ENCODE measurements around the gene NR4A3. TPM values are rescaled to one million over a fixed set of nuclear protein-coding genes. Genes with fewer than 3 reads are reported as not detected.

NR4A3 gene
- total RNA-seq, 4 donors from 2014 or later, result 0.54 to 2.5 (median 1.0) TPM; not detected in 1

DNA sequence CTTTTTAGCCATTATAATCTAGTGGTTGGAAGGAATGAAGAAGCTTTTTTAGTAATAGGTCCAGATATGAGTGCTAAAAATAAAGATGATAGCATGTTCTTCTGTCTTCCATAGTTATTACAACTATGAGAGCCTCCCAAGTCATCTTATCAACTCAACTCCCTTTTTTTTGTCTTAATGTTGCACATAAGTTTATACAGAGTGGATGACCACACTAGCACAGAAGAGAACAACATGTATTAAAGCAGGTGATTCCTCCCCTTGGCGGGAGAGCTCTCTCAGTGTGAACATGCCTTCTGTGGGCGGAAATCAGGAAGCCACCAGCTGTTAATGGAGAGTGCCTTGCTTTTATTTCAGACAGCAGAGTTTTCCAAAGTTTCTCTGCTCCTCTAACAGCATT lies 44.7 kb downstream of the NR4A3 start:
- Histone ChIP-seq H3K4me1 (no peaks in the 10 kb centered on the region), H3K4me3 (no peak overlapping the region), H3K27ac (no peak overlapping the region), H3K36me3 (no peaks in the 10 kb centered on the region), H3K9me3 (no peaks in the 10 kb centered on the region), H3K27me3 (no peaks in the 10 kb centered on the region)
- TF ChIP-seq, protein P1, sequence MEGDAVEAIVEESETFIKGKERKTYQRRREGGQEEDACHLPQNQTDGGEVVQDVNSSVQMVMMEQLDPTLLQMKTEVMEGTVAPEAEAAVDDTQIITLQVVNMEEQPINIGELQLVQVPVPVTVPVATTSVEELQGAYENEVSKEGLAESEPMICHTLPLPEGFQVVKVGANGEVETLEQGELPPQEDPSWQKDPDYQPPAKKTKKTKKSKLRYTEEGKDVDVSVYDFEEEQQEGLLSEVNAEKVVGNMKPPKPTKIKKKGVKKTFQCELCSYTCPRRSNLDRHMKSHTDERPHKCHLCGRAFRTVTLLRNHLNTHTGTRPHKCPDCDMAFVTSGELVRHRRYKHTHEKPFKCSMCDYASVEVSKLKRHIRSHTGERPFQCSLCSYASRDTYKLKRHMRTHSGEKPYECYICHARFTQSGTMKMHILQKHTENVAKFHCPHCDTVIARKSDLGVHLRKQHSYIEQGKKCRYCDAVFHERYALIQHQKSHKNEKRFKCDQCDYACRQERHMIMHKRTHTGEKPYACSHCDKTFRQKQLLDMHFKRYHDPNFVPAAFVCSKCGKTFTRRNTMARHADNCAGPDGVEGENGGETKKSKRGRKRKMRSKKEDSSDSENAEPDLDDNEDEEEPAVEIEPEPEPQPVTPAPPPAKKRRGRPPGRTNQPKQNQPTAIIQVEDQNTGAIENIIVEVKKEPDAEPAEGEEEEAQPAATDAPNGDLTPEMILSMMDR (IDR thresholded peaks at IDR 0.05), result no peak
- TF ChIP-seq POLR2A (IDR thresholded peaks at IDR 0.05), result no peak
- DNase-seq, result no peak

GRCh38 chr9:99867536-99867935 lies 45.9 kb downstream of the NR4A3 start:
- Histone ChIP-seq H3K36me3 (no peaks in the 10 kb centered on the region), H3K9me3 (no peaks in the 10 kb centered on the region), H3K27me3 (no peaks in the 10 kb centered on the region), H3K4me1 (no peaks in the 10 kb centered on the region), H3K27ac (no peak overlapping the region), H3K4me3 (no peak overlapping the region)
- DNase-seq, result no peak
- TF ChIP-seq, protein P1 (IDR thresholded peaks at IDR 0.05), result no peak
- no peak for TF ChIP-seq POLR2A (IDR thresholded peaks at IDR 0.05)

DNA sequence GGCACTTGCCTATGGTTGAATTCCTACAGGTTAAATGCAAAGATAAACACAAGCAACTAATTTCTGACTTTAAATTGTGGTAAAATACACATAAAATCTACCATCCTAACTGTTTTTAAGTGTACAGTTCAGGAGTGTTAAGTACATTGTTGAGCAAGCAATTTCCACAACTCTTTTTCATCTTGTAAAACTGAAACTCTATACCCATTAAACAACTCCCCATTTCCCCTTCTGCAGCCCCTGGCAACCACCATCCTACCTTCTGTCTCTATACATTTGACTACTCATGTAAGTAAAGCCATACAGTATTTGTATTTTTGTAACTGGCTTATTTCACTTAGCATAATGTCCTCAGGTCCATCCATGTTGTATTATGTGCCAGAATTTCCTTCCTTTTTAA lies 46.3 kb downstream of the NR4A3 start:
- no peak for DNase-seq
- no peaks in the 10 kb centered on the region for H3K36me3 ChIP-seq
- H3K27ac ChIP-seq, result no peak overlapping the region
- H3K27me3 ChIP-seq, result no peaks in the 10 kb centered on the region
- H3K9me3 ChIP-seq, result no peaks in the 10 kb centered on the region
- no peaks in the 10 kb centered on the region for H3K4me1 ChIP-seq
- TF ChIP-seq, protein P1 (IDR thresholded peaks at IDR 0.05), result no peak
- no peak for TF ChIP-seq POLR2A (IDR thresholded peaks at IDR 0.05)
- H3K4me3 ChIP-seq, result no peak overlapping the region

DNA sequence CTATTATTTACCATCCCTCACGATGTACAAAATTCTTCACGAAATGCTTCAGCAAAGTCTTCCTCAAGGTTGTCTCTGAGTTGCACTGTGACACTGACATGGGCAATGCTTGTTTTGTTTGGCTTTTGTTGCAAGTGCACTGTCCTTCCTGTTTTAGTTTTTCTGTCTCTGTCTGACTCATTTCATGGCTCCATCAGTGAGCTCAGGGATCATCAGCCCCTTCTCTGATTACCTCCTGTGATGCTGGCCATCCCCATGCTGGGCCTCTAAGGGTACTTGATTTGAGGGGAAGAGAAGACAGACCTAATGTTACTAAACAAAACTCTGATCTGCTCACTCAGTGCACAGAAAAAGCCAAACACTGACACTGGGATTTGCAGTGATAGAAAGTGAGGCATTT lies 47.2 kb downstream of the NR4A3 start:
- H3K36me3 ChIP-seq, result no peaks in the 10 kb centered on the region
- H3K4me1 ChIP-seq, result no peaks in the 10 kb centered on the region
- no peaks in the 10 kb centered on the region for H3K9me3 ChIP-seq
- H3K27ac ChIP-seq, result no peak overlapping the region
- no peak for DNase-seq
- TF ChIP-seq POLR2A (IDR thresholded peaks at IDR 0.05), result no peak
- TF ChIP-seq, protein P1 (IDR thresholded peaks at IDR 0.05), result no peak
- H3K27me3 ChIP-seq, result no peaks in the 10 kb centered on the region
- no peak overlapping the region for H3K4me3 ChIP-seq

DNA sequence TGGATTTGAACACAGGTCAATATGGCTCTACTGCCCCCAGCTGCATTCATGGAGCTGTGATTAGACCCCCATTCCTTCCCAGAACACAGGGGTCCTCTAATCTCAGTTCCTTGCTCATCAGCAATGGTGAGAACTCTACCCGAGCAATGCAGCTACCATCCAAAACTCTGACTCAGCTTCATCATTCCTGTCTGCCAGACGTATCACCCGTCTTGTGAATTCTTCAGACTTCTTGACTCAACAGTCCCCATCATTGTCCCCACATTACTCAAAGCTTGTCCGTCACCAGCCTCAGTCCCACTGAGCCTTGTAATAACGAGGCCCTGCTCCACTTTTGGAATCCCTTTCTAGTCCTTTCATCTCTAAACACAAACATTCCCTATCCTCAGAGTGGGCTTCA lies 48.4 kb downstream of the NR4A3 start:
- no peaks in the 10 kb centered on the region for H3K27me3 ChIP-seq
- no peaks in the 10 kb centered on the region for H3K36me3 ChIP-seq
- no peak for TF ChIP-seq POLR2A (IDR thresholded peaks at IDR 0.05)
- TF ChIP-seq, protein P1 (IDR thresholded peaks at IDR 0.05), result no peak
- H3K4me1 ChIP-seq, result no peaks in the 10 kb centered on the region
- no peak for DNase-seq
- no peak overlapping the region for H3K27ac ChIP-seq
- H3K9me3 ChIP-seq, result no peaks in the 10 kb centered on the region
- no peak overlapping the region for H3K4me3 ChIP-seq

GRCh38 chr9:99873531-99873930 lies 51.8 kb downstream of the NR4A3 start:
- Histone ChIP-seq H3K27me3 (no peaks in the 10 kb centered on the region), H3K9me3 (no peaks in the 10 kb centered on the region), H3K27ac (no peak overlapping the region), H3K4me1 (no peaks in the 10 kb centered on the region), H3K4me3 (no peak overlapping the region), H3K36me3 (no peaks in the 10 kb centered on the region)
- TF ChIP-seq POLR2A (IDR thresholded peaks at IDR 0.05), result no peak
- TF ChIP-seq, protein P1 (IDR thresholded peaks at IDR 0.05), result no peak
- DNase-seq, result no peak

Measured in Peyer's patch (tissue), 4 donors.